GM19240 (cell line): ENCODE data around the gene TENT5A.
"Not testable (repeated sequence)": the region's sequence is repeated elsewhere in the genome, so short reads cannot be mapped to it uniquely, and the experiment has no call there.

ENCODE experiments used
- DNase-seq: peaks from one replicate; pipeline ENCODE4 v3.0.0; 2011; ENCODE audit warnings: low spot score; ENCODE audit not compliant: insufficient read length

TENT5A gene

GRCh38 chr6:81751388-81752083 lies 945 bp downstream of the TENT5A start:
- no peak for DNase-seq

- no peak for DNase-seq
Observed at GRCh38 chr6:81750681-81751387, 1.6 kb downstream of the TENT5A start.

GRCh38 chr6:81750200-81750599 lies 2.3 kb downstream of the TENT5A start:
- DNase-seq, result no peak

GRCh38 chr6:81749707-81750106 lies 2.8 kb downstream of the TENT5A start:
- DNase-seq, result no peak

GRCh38 chr6:81748994-81749393 lies 3.5 kb downstream of the TENT5A start:
- no peak for DNase-seq

GRCh38 chr6:81747327-81747726 lies 5.2 kb downstream of the TENT5A start:
- no peak for DNase-seq

GRCh38 chr6:81744131-81744530 lies 8.3 kb downstream of the TENT5A start:
- no peak for DNase-seq

- no peak for DNase-seq
Observed at GRCh38 chr6:81743649-81744048, 8.8 kb downstream of the TENT5A start.

- DNase-seq, result no peak
Observed at GRCh38 chr6:81741689-81742088, 10.8 kb downstream of the TENT5A start.

GRCh38 chr6:81740591-81740990 lies 11.9 kb downstream of the TENT5A start:
- DNase-seq, result not testable (repeated sequence)

GRCh38 chr6:81739230-81740195 lies 13.0 kb downstream of the TENT5A start:
- DNase-seq, result no peak

GRCh38 chr6:81736428-81736827 lies 16.1 kb downstream of the TENT5A start:
- no peak for DNase-seq

GRCh38 chr6:81735756-81736380 lies 16.6 kb downstream of the TENT5A start:
- DNase-seq, result no peak

GRCh38 chr6:81734500-81735150 lies 17.9 kb downstream of the TENT5A start:
- DNase-seq, result no peak

- no peak for DNase-seq
Observed at GRCh38 chr6:81734081-81734480, 18.4 kb downstream of the TENT5A start.

GRCh38 chr6:81731814-81732213 lies 20.7 kb downstream of the TENT5A start:
- DNase-seq, result no peak

GRCh38 chr6:81727876-81728517 lies 24.5 kb downstream of the TENT5A start:
- no peak for DNase-seq

GRCh38 chr6:81725127-81725526 lies 27.4 kb downstream of the TENT5A start:
- no peak for DNase-seq

- DNase-seq, result no peak
Observed at GRCh38 chr6:81722506-81723223, 29.8 kb downstream of the TENT5A start.

- DNase-seq, result no peak
Observed at GRCh38 chr6:81720427-81720826, 32.1 kb downstream of the TENT5A start.
